Liver (tissue), 3 donors: ENCODE data around the gene WDR59.

Experiments used
- CTCF ChIP-seq: fragments of 150-350 bp; IDR thresholded peaks from 2 replicates; pipeline ENCODE4 v1.5.1; 2017; ENCODE audit warnings: improper control_type of control experiment, low read depth, low read length; ENCODE audit not compliant: missing input control
- REST ChIP-seq: IDR thresholded peaks from 2 replicates; pipeline ENCODE4 v1.6.1; 2016; ENCODE audit warnings: antibody characterized with exemption, mild to moderate bottlenecking
- SP1 ChIP-seq: IDR thresholded peaks from 2 replicates; pipeline ENCODE4 v1.6.1; 2018; ENCODE audit warnings: antibody characterized with exemption, mild to moderate bottlenecking
- donor health status: healthy.
- donor health status: healthy.

GRCh38 chr16:74926805-74927204 lies 58.1 kb downstream of the WDR59 start:
- no peak for TF ChIP-seq SP1
- TF ChIP-seq CTCF, result no peak
- no peak for TF ChIP-seq REST
